HepG2 (cell line): ENCODE data around the gene UAP1. TPM values are rescaled to one million over a fixed set of nuclear protein-coding genes. Genes with fewer than 3 reads are reported as not detected.

ENCODE experiments used
- DR1 ChIP-seq: sonication (generic); formaldehyde crosslinking; IDR thresholded peaks from 2 replicates; pipeline ENCODE4 v1.8.0; 2021; ENCODE audit warnings: mild to moderate bottlenecking, missing genetic modification reagents, inconsistent platforms
- HNRNPLL ChIP-seq: fragments of 200-400 bp; formaldehyde crosslinking; IDR thresholded peaks from 2 replicates; pipeline ENCODE4 v1.6.1; 2017; ENCODE audit warnings: mild to moderate bottlenecking, low read depth, low read length; ENCODE audit not compliant: poor library complexity, severe bottlenecking
- MEIS1 ChIP-seq: sonication (generic); formaldehyde crosslinking; IDR thresholded peaks from 2 replicates; pipeline ENCODE4 v1.9.0; 2021; ENCODE audit warnings: mild to moderate bottlenecking, missing genetic modification reagents, moderate library complexity, borderline replicate concordance
- NFE2 ChIP-seq: sonication (generic); formaldehyde crosslinking; IDR thresholded peaks from 2 replicates; pipeline ENCODE4 v1.4.0; 2020; ENCODE audit warnings: missing genetic modification reagents
- SRSF1 ChIP-seq: fragments of 200-400 bp; formaldehyde crosslinking; optimal IDR thresholded peaks from 2 replicates; pipeline ENCODE3; 2017; ENCODE audit warnings: mild to moderate bottlenecking, low read depth, low read length, moderate library complexity
- TCF12 ChIP-seq, 2 experiments: fragments of 450-650 bp in 1 of 2; sonication (generic) in 1 of 2; formaldehyde crosslinking in 1 of 2; IDR thresholded peaks; 2 replicates each; pipeline versions ENCODE4 v1.6.1 to v1.8.0; 2017 to 2022; ENCODE audit warnings: antibody characterized with exemption in 1 of 2, mild to moderate bottlenecking in 1 of 2, missing genetic modification reagents in 1 of 2, moderate library complexity in 1 of 2
- ZNF138 ChIP-seq: sonication (generic); formaldehyde crosslinking; IDR thresholded peaks from 2 replicates; pipeline ENCODE4 v1.5.0; 2020; ENCODE audit warnings: mild to moderate bottlenecking, low read depth, missing genetic modification reagents
- polyA plus RNA-seq, 8 experiments: library from polyadenylated mRNA; depleted of rRNA in 3 of 8; stranded (reverse) in 7 of 8; unstranded in 1 of 8; fragments of >200 nt; fragmentation: Illumina TruSeq in 4 of 8; extraction: Trizol in 4 of 8; gene quantifications; 2 replicates each; pipeline versions ENCODE4 v1.2.1 to v1.2.3, GENCODE V29; 2011 to 2016; ENCODE audit warnings: low read depth in 4 of 8, missing spikeins in 1 of 8, mixed read lengths in 1 of 8; ENCODE audit not compliant: insufficient read depth in 1 of 8
- total RNA-seq, 5 experiments: library from RNA; depleted of rRNA; stranded (reverse); fragments of >200 nt; fragmentation: Illumina TruSeq; extraction: Trizol; gene quantifications; 2 replicates each; pipeline ENCODE4 v1.2.3, GENCODE V29; 2016; ENCODE audit warnings: low read depth in 1 of 5
- TF ChIP-seq, protein P1 (sequence below): sonication (generic); formaldehyde crosslinking; IDR thresholded peaks from 2 replicates; pipeline ENCODE4 v1.5.0; 2020; ENCODE audit warnings: mild to moderate bottlenecking, missing genetic modification reagents
- TF ChIP-seq, protein P2 (sequence below): sonication (generic); formaldehyde crosslinking; IDR thresholded peaks from 2 replicates; pipeline ENCODE4; 2020; ENCODE audit warnings: missing genetic modification reagents, mild to moderate bottlenecking, borderline replicate concordance
- TF ChIP-seq, protein P3 (sequence below): sonication (generic); formaldehyde crosslinking; IDR thresholded peaks from one replicate; pipeline ENCODE4 v1.5.1; 2020; ENCODE audit warnings: mild to moderate bottlenecking, missing genetic modification reagents; ENCODE audit errors: not compliant biosample characterization
- TF ChIP-seq, protein P4 (sequence below): sonication (generic); formaldehyde crosslinking; IDR thresholded peaks from 2 replicates; pipeline ENCODE4 v1.9.0; 2022; ENCODE audit warnings: missing genetic modification reagents, mild to moderate bottlenecking, borderline replicate concordance
- TF ChIP-seq, protein P5 (sequence below): sonication (generic); formaldehyde crosslinking; IDR thresholded peaks from 2 replicates; pipeline ENCODE4 v1.4.0; 2020; ENCODE audit warnings: missing genetic modification reagents

UAP1 gene
- total and polyA plus RNA-seq, 2 of the 13 experiments (the other 11 are each of a cell fraction or from before 2014, with no cell fraction given), result 48.4 to 117 TPM

DNA sequence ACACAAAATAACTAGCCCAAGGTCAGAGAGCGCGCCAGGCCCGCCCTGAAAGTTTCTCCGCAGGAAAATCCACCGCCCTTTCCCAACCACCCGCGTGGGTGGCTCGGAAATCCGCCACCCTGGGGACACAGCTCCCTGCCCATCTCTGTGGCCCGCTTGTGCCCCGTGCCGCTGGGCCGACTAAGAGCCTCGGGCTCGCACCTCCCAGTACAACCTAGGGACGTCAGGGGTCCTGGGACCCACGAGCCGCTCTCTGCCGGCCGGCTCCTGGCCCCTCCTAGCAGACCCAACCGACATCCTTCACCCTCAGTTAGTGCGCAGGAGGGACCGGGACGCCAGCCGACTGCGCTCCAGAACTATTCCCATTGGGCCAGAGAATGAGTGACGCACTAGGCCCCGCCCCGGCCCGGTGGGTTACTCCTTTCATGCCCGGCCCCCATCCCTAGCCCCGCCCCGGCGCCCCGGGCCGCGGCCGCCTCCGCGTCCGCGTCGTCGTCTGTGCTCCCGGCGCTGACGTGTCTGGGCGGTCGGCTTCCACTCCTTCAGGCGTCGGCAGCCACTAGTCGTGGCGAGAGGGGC, 396 bp upstream of the UAP1 start (continued):
- TF ChIP-seq, protein P1, sequence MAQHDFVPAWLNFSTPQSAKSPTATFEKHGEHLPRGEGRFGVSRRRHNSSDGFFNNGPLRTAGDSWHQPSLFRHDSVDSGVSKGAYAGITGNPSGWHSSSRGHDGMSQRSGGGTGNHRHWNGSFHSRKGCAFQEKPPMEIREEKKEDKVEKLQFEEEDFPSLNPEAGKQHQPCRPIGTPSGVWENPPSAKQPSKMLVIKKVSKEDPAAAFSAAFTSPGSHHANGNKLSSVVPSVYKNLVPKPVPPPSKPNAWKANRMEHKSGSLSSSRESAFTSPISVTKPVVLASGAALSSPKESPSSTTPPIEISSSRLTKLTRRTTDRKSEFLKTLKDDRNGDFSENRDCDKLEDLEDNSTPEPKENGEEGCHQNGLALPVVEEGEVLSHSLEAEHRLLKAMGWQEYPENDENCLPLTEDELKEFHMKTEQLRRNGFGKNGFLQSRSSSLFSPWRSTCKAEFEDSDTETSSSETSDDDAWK (CRISPR knock-in tag), result no peak
- TF ChIP-seq DR1 (CRISPR knock-in tag) (no peak), MEIS1 (no peak), ZNF138 (0 out of 2 replicates have a peak, but pooled peaks have one; percentile 19), HNRNPLL (peak; percentile 71), SRSF1 (no peak), NFE2 (CRISPR knock-in tag) (no peak), TCF12 (IDR thresholded peaks at IDR 0.05) (no peak), TCF12 (CRISPR knock-in tag; IDR thresholded peaks at IDR 0.05) (no peak)
- TF ChIP-seq, protein P2, sequence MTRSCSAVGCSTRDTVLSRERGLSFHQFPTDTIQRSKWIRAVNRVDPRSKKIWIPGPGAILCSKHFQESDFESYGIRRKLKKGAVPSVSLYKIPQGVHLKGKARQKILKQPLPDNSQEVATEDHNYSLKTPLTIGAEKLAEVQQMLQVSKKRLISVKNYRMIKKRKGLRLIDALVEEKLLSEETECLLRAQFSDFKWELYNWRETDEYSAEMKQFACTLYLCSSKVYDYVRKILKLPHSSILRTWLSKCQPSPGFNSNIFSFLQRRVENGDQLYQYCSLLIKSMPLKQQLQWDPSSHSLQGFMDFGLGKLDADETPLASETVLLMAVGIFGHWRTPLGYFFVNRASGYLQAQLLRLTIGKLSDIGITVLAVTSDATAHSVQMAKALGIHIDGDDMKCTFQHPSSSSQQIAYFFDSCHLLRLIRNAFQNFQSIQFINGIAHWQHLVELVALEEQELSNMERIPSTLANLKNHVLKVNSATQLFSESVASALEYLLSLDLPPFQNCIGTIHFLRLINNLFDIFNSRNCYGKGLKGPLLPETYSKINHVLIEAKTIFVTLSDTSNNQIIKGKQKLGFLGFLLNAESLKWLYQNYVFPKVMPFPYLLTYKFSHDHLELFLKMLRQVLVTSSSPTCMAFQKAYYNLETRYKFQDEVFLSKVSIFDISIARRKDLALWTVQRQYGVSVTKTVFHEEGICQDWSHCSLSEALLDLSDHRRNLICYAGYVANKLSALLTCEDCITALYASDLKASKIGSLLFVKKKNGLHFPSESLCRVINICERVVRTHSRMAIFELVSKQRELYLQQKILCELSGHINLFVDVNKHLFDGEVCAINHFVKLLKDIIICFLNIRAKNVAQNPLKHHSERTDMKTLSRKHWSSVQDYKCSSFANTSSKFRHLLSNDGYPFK, result peak; percentile 26; the same call in 1 of the 2 replicates
- TF ChIP-seq, protein P3, sequence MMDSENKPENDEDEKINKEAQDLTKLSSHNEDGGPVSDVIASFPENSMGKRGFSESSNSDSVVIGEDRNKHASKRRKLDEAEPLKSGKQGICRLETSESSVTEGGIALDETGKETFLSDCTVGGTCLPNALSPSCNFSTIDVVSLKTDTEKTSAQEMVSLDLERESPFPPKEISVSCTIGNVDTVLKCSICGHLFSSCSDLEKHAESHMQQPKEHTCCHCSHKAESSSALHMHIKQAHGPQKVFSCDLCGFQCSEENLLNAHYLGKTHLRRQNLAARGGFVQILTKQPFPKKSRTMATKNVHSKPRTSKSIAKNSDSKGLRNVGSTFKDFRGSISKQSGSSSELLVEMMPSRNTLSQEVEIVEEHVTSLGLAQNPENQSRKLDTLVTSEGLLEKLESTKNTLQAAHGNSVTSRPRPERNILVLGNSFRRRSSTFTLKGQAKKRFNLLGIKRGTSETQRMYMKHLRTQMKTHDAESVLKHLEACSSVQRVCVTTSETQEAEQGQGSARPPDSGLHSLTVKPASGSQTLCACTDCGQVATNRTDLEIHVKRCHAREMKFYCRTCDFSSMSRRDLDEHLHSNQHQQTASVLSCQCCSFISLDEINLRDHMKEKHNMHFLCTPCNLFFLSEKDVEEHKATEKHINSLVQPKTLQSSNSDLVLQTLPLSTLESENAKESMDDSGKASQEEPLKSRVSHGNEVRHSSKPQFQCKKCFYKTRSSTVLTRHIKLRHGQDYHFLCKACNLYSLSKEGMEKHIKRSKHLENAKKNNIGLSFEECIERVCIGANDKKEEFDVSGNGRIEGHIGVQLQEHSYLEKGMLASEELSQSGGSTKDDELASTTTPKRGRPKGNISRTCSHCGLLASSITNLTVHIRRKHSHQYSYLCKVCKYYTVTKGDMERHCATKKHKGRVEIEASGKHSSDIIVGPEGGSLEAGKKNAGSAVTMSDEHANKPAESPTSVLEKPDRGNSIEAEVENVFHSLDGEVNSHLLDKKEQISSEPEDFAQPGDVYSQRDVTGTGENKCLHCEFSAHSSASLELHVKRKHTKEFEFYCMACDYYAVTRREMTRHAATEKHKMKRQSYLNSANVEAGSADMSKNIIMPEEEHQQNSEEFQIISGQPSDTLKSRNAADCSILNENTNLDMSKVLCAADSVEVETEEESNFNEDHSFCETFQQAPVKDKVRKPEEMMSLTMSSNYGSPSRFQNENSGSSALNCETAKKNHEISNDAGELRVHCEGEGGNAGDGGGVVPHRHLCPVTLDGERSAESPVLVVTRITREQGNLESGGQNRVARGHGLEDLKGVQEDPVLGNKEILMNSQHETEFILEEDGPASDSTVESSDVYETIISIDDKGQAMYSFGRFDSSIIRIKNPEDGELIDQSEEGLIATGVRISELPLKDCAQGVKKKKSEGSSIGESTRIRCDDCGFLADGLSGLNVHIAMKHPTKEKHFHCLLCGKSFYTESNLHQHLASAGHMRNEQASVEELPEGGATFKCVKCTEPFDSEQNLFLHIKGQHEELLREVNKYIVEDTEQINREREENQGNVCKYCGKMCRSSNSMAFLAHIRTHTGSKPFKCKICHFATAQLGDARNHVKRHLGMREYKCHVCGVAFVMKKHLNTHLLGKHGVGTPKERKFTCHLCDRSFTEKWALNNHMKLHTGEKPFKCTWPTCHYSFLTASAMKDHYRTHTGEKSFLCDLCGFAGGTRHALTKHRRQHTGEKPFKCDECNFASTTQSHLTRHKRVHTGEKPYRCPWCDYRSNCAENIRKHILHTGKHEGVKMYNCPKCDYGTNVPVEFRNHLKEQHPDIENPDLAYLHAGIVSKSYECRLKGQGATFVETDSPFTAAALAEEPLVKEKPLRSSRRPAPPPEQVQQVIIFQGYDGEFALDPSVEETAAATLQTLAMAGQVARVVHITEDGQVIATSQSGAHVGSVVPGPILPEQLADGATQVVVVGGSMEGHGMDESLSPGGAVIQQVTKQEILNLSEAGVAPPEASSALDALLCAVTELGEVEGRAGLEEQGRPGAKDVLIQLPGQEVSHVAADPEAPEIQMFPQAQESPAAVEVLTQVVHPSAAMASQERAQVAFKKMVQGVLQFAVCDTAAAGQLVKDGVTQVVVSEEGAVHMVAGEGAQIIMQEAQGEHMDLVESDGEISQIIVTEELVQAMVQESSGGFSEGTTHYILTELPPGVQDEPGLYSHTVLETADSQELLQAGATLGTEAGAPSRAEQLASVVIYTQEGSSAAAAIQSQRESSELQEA (CRISPR knock-in tag), result no peak
- TF ChIP-seq, protein P4, sequence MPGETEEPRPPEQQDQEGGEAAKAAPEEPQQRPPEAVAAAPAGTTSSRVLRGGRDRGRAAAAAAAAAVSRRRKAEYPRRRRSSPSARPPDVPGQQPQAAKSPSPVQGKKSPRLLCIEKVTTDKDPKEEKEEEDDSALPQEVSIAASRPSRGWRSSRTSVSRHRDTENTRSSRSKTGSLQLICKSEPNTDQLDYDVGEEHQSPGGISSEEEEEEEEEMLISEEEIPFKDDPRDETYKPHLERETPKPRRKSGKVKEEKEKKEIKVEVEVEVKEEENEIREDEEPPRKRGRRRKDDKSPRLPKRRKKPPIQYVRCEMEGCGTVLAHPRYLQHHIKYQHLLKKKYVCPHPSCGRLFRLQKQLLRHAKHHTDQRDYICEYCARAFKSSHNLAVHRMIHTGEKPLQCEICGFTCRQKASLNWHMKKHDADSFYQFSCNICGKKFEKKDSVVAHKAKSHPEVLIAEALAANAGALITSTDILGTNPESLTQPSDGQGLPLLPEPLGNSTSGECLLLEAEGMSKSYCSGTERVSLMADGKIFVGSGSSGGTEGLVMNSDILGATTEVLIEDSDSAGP (CRISPR knock-in tag), result peak; percentile 13; the same call in 1 of the 2 replicates
- TF ChIP-seq, protein P5, sequence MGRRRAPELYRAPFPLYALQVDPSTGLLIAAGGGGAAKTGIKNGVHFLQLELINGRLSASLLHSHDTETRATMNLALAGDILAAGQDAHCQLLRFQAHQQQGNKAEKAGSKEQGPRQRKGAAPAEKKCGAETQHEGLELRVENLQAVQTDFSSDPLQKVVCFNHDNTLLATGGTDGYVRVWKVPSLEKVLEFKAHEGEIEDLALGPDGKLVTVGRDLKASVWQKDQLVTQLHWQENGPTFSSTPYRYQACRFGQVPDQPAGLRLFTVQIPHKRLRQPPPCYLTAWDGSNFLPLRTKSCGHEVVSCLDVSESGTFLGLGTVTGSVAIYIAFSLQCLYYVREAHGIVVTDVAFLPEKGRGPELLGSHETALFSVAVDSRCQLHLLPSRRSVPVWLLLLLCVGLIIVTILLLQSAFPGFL, result no peak
